GM20431 (cell line): Measurements from ENCODE around the gene RPS6KB2.
"Not testable (repeated sequence)": the region's sequence is repeated elsewhere in the genome, so short reads cannot be mapped to it uniquely, and the experiment has no call there.

Experiments used
- in situ Hi-C: fragments of 300-500 bp; cut with MseI, MboI; formaldehyde crosslinking; loops from one replicate; pipeline ENCODE4 v1.15.0; 2020; ENCODE audit warnings: low sequenced_read_pairs; ENCODE audit not compliant: unreplicated experiment

The RPS6KB2 gene

GRCh38 chr11:67396587-67397389 is 31.5 kb upstream of the RPS6KB2 start:
- in situ Hi-C loops, result no loop called here

- in situ Hi-C loops, result no loop called here
Measured at GRCh38 chr11:67397536-67397935, 30.8 kb upstream of the RPS6KB2 start.

GRCh38 chr11:67397986-67398660 is 30.2 kb upstream of the RPS6KB2 start:
- in situ Hi-C loops, result no loop called here

- in situ Hi-C loops, result no loop called here
Measured at GRCh38 chr11:67398661-67399563, 29.4 kb upstream of the RPS6KB2 start.

DNA sequence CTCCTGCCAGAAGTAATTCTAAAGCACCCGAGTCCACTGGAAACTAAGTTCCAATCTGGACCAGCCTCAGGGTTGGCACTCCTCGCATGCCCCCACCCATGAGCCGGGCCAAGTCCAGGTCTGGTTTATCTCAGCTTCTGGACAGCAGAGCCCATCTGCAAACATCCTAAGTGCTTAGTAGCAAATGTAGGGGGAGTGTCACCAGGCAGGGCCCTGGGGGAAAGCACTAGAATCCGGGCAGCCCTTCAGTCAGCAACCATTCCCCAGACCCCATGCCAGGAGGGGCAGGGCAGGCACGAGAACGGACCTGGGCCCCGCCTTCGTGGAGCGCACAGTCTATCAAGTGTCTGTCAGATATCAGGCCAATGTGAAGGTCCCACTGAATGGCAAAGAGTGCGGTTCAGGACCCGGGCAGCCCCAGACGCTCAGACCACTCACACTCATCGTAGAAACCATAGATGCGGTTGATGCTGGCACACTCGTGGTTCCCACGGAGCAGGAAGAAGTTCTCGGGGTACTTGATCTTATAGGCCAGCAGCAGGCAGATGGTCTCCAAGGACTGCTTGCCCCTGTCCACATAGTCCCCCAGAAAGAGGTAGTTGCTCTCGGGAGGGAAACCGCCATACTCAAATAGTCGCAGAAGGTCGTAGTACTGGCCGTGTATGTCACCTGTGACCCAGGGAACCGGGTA is 27.9 kb upstream of the RPS6KB2 start:
- in situ Hi-C loops, result no loop called here

GRCh38 chr11:67400942-67401494 is 27.3 kb upstream of the RPS6KB2 start:
- in situ Hi-C loops, result no loop called here

DNA sequence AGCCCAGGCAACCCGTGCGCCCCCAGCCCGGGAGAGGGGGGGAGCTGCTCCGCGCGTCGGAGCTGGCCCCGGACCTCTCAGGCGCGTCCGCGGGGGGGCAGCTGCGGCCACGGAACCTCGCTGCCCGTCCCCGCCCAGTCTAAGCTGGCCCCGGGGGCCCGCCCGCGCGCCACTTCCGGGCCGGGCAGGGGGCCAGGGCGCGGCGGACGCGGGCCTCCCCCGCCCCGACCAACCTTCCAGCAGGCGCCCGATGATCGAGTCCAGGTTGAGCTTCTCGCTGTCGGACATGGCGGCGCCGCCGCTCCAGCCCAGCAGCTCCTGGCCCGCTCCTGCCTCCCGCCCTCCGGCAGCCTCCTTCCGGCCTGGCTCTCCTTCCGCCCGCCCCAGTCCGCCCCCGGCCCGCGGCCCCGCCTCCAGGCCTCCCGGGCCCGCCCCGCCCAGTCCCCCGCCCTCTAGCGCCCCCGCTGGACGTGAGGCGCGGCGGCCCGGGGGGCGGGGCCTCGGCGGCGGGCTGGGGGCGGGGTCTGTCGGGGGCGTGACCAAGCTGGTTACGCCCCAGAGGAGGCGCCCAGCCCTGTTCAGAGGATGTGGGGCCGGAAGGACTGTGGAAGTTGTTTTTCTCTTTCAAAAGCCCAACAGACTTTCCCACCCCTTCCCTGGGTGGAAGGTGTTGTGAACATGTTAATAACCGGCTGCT is 26.7 kb upstream of the RPS6KB2 start, which contains the start of gene PPP1CA:
Gene PPP1CA (minus strand): TSS at position 364 of the 697 bp plus-strand sequence. CDS start 76 bp downstream, at position 288.
- in situ Hi-C loops, result no loop called here

DNA sequence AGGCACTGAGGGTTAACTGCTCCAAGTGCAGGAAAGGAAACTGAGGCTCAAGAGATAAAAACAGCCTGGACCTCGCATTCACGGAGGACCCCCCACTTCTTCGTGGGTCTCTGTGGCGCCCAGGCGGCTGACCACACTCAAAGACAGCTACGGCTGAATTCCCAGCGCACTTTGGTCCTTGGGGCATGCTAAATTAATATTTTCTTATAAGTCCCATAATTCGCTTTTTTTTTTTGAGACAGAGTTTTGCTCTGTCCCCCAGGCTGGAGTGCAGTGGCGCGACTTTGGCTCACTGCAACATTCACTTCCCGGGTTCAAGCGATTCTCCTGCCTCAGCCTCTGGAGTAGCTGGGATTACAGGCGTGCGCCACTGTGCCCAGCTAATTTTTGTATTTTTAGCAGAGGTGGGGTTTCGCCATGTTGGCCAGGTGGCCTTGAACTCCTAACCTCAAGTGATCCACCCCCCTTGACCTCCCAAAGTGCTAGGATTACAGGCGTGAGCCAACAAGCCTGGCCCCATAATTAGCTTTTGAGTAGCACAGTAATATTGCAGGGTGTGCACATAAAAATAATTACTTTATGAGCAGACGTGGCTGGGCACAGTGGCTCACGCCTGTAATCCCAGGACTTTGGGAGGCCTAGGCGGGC is 26.0 kb upstream of the RPS6KB2 start:
- in situ Hi-C loops, result not testable (repeated sequence)

- in situ Hi-C loops, result not testable (repeated sequence)
Measured at GRCh38 chr11:67403085-67403484, 25.2 kb upstream of the RPS6KB2 start.

- in situ Hi-C loops, result no loop called here
Measured at GRCh38 chr11:67404515-67405195, 23.6 kb upstream of the RPS6KB2 start.

DNA sequence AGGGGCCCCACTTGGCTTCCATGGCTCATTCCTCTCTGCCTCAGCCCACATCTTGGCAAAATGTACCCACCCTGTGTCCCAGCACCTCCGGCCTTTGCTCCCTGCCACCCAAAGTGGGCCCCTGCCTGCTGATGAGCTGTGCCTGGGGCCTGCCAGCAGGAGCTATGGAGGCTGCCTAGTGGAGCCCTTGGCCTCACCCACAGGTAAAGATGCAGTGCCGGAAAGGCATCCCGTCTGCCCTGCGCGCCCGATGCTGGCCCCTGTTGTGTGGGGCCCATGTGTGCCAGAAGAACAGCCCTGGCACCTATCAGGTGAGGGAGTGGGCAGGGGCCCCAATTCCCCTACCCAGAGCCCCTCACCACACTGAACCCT is 23.1 kb upstream of the RPS6KB2 start:
- in situ Hi-C loops, result no loop called here

- in situ Hi-C loops, result no loop called here
Measured at GRCh38 chr11:67405688-67406339, 22.5 kb upstream of the RPS6KB2 start.

DNA sequence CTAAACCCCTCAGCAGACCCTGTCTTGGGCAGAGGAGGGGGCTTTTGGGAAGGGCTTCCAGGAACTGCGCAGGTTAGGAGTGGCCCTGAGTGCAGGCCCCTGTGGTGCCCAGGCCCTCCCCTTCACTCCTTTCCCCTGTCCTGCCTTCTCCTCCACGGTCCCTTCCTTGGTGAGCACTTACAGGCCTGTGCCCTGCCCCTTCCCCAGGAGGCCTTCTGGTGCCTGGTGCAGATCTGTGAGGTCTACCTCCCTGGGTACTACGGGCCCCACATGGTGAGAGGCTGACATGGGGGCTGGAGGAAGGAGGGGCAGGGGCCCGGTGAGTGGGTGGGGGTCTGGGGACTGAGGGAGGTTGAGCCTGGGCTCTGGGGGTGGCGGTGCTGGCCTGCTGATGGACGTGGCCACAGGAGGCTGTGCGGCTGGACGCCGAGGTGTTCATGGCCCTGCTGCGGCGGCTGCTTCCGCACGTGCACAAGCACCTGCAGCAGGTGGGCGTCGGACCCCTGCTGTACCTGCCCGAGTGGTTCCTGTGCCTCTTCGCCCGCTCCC is 21.8 kb upstream of the RPS6KB2 start:
- in situ Hi-C loops, result no loop called here

DNA sequence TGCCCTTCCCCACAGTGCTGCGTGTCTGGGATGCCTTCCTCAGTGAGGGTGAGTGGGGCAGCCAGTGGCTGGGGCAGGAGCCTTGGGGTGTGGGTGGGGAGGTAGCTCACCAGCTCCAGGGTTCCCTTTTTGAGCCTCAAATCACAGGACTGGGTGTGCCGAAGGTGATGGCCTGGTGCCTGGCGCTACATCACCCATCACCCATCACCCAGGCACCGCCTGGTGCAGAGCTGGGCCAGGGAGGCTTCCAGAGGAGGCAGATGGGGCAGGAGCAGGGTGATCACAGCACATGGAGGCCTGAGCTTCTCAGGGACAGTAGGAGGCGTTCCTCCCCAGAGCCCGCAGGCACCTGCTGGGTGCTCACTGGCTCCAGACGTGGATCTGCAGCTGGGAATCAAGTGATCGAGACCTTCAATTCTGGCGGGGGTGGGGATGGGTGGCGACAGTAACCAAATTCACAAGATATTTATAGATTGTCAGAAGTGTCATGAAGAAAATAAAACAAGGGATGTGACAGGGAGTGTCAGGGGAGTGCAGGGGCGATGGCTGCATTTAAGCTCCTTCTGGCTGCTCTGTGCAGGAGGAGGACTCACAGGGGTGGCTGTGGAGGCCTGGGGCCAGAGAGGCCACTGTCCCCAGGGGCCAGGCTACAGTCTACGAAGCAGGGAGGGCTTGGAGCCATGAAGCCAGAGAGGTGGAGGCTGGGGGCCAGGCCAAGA is 21.2 kb upstream of the RPS6KB2 start:
- in situ Hi-C loops, result no loop called here

GRCh38 chr11:67407688-67408163 is 20.6 kb upstream of the RPS6KB2 start:
- in situ Hi-C loops, result no loop called here

DNA sequence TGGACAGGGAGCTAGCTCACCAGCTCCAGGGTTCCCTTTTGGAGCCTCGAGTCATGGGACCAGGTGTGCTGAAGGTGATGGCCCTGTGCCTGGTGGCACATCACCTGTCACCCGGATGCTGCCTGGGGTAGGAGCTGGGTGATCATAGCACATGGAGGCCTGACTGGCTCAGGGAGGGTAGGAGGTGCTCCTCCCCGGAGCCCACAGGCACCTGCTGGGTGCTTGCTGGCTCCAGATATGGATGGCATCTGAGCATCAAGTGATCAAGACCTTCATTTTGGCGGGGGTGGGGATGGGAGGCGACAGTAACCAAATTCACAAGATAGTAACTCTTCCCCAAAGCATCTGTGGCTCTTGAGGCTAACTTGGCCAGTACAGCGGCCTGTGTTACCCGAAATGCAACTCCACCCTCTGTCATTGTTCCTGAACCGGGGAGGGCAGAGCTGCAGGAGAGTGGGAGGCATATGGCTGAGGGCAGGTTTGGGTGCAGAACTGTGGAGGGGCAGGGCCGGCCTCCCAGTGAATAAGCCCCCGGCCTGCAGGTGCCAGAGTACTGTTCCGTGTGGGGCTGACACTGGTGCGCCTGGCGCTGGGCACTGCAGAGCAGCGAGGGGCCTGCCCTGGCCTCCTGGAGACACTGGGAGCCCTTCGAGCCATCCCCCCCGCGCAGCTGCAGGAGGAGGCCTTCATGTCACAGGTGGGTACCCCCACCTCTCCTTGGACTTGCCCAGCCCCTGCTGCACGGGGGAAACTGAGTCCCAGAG is 19.7 kb upstream of the RPS6KB2 start:
- in situ Hi-C loops, result no loop called here
